ENCODE results near the gene RBBP6. TPM values are rescaled to one million over a fixed set of nuclear protein-coding genes. Genes with fewer than 3 reads are reported as not detected.
A peak's percentile ranks its signal among the peaks of the same experiment; 100 is the strongest.

RBBP6 gene
- total RNA-seq, 2 donors from 2014 or later, result 31.1 to 63.0 TPM

DNA sequence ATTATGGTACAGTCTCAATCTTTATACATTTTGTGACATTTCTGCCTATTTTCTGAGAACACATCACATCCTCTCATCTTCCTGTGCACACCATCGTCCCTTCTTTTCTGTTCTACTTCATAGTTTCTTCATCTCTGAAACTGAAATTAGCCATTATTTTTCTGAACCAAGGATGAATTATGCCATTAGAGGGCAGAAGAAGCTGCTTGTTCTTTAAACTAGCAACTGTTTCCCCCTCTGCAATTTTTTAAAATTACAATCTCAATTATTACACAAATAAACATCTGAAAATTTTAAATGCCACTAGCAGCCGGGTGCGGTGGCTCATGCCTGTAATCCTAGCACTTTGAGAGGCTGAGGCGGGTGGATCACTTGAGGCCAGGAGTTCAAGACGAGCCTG, 41.3 kb downstream of the RBBP6 start:
- intact Hi-C loops (cut with DNase I), result no loop called here
- Histone ChIP-seq H3K4me3 (no peak overlapping the region), H3K9me3 (no peaks in the 10 kb centered on the region), H3K4me1 (no peaks in the 10 kb centered on the region), H3K27ac (no peak overlapping the region), H3K36me3 (replicated peaks in 1 of 2; ENCODE audit: insufficient read depth in 1 of 2, low read depth in 2 of 2) (no peaks in the 10 kb centered on the region), H3K27me3 (no peaks in the 10 kb centered on the region)
- WGBS, 2 donors, result 61 to 63% methylated on average over 5 of the region's 5 CpGs
- no peak for ATAC-seq
- TF ChIP-seq POLR2A (IDR thresholded peaks at IDR 0.05), result no peak
- TF ChIP-seq, protein P1, sequence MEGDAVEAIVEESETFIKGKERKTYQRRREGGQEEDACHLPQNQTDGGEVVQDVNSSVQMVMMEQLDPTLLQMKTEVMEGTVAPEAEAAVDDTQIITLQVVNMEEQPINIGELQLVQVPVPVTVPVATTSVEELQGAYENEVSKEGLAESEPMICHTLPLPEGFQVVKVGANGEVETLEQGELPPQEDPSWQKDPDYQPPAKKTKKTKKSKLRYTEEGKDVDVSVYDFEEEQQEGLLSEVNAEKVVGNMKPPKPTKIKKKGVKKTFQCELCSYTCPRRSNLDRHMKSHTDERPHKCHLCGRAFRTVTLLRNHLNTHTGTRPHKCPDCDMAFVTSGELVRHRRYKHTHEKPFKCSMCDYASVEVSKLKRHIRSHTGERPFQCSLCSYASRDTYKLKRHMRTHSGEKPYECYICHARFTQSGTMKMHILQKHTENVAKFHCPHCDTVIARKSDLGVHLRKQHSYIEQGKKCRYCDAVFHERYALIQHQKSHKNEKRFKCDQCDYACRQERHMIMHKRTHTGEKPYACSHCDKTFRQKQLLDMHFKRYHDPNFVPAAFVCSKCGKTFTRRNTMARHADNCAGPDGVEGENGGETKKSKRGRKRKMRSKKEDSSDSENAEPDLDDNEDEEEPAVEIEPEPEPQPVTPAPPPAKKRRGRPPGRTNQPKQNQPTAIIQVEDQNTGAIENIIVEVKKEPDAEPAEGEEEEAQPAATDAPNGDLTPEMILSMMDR (IDR thresholded peaks at IDR 0.05), result peak in 4 of 7 experiments; percentile 18 to 33 (median 28)
- no peak for DNase-seq

DNA sequence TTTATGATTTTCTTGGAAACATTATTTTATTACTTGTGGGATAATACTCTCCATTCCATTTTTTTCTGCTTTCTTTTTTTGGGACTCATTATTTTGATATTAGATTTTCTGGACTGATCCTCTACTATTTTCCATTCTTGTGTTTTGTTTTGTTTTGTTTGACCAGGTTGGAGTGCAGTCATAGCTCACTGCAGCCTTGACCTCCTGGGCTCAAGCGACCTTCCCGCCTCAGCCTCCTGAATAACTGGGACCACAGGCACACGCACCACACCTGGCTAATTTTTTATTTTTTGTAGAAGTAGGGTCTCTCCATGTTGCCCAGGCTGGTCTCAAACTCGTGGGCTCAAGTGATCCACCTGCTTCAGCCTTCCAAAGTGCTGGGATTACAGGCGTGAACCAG, 44.1 kb downstream of the RBBP6 start:
- no peaks in the 10 kb centered on the region for H3K36me3 ChIP-seq (replicated peaks in 1 of 2; ENCODE audit: insufficient read depth in 1 of 2, low read depth in 2 of 2)
- WGBS, 2 donors, result 64 to 73% methylated on average over 5 of the region's 5 CpGs
- DNase-seq (no peak), ATAC-seq (no peak)
- TF ChIP-seq POLR2A (IDR thresholded peaks at IDR 0.05), result no peak
- TF ChIP-seq, protein P1 (IDR thresholded peaks at IDR 0.05), result no peak
- no peaks in the 10 kb centered on the region for H3K9me3 ChIP-seq
- H3K27me3 ChIP-seq, result no peaks in the 10 kb centered on the region
- no peaks in the 10 kb centered on the region for H3K4me1 ChIP-seq
- intact Hi-C loops (cut with DNase I), result no loop called here
- no peak overlapping the region for H3K4me3 ChIP-seq
- no peak overlapping the region for H3K27ac ChIP-seq

DNA sequence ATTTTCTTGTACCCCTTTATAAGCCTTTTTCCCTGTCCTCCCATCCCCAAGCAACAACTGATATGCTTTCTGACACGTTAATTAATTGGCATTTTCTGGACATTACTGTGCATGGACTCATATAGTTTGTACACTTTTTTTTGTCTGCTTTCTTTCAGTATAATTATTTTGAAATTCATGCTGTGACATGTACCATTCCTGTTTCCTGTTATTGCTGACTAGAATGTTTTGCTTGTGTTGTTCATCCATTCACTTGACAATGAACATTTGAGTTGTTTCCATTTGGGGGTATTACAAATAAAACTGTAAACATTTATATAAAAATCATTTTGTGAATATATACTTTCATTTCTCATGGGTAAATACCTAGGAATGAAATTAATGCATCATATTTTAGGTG, 50.6 kb downstream of the RBBP6 start:
- ATAC-seq, result no peak
- Histone ChIP-seq H3K9me3 (no peaks in the 10 kb centered on the region), H3K4me3 (no peak overlapping the region), H3K27me3 (no peaks in the 10 kb centered on the region), H3K4me1 (no peaks in the 10 kb centered on the region), H3K36me3 (replicated peaks in 1 of 2; ENCODE audit: insufficient read depth in 1 of 2, low read depth in 2 of 2) (no peaks in the 10 kb centered on the region), H3K27ac (no peak overlapping the region)
- DNase-seq, result no peak
- intact Hi-C loops (cut with DNase I), result no loop called here
- no peak for TF ChIP-seq POLR2A (IDR thresholded peaks at IDR 0.05)
- TF ChIP-seq, protein P1 (IDR thresholded peaks at IDR 0.05), result no peak
- 55 to 58% methylated on average over 1 of the region's 1 CpG for WGBS, 2 donors

DNA sequence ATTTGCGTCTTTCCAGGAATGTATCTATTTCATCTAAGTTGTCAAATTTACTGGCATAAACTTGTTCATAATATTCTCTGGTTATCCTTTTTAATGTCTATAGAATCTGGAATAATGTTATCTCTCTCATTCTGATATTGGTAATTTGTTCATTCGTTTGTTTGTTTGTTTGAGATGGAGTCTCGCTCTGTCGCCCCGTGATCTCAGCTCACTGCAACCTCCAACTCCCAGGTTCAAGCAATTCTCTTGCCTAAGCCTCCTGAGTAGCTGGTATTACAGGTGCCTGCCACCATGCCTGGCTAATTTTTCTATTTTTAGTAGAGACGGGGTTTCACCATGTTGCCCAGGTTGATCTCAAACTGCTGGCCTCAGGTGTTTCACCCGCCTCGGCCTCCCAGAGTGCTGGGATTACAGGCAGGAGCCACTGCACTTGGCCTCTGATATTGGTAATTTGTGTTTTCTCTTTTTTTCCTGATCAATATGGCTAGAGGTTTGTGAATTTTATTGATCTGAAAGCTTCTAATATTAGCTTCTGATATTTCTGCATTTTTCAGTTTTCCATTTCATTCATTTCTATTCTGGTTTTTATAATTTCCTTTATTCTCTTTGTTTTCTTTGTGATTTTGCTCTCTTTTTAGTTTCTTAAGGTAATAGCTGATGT, 59.5 kb downstream of the RBBP6 start:
- Histone ChIP-seq H3K36me3 (replicated peaks in 1 of 2; ENCODE audit: insufficient read depth in 1 of 2, low read depth in 2 of 2) (no peaks in the 10 kb centered on the region), H3K9me3 (no peaks in the 10 kb centered on the region), H3K27me3 (no peaks in the 10 kb centered on the region), H3K4me3 (no peak overlapping the region), H3K4me1 (no peaks in the 10 kb centered on the region), H3K27ac (no peak overlapping the region)
- DNase-seq, result no peak
- WGBS, 2 donors, result 90 to 92% methylated on average over 8 of the region's 8 CpGs
- TF ChIP-seq, protein P1 (IDR thresholded peaks at IDR 0.05), result no peak
- no peak for TF ChIP-seq POLR2A (IDR thresholded peaks at IDR 0.05)
- no peak for ATAC-seq
- intact Hi-C loops (cut with DNase I), result no loop called here

DNA sequence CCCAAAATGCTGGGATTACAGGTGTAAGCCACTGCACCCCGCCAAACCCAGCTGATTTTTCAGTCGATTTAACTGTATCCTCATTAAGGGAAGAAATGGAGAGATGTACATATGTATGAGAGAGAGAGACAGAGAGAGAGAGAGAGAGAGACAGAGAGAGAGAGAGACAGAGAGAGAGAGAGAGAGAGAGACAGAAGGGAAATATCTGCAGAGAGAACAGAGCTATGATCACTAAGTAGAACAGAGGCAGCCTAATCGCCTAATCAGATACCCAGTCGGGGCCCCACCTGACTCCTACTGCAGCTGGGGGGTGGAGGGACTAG, 70.0 kb downstream of the RBBP6 start:
- WGBS, 2 donors, result 34 to 57% methylated on average over 4 of the region's 4 CpGs
- no peaks in the 10 kb centered on the region for H3K9me3 ChIP-seq
- no peaks in the 10 kb centered on the region for H3K27me3 ChIP-seq
- H3K27ac ChIP-seq, result no peak overlapping the region
- no peak overlapping the region for H3K4me3 ChIP-seq
- DNase-seq (no peak), ATAC-seq (no peak)
- intact Hi-C loops (cut with DNase I), result no loop called here
- TF ChIP-seq, protein P1 (IDR thresholded peaks at IDR 0.05), result no peak
- no peak for TF ChIP-seq POLR2A (IDR thresholded peaks at IDR 0.05)
- H3K4me1 ChIP-seq, result peaks cover 15% of the 10 kb centered on the region
- no peaks in the 10 kb centered on the region for H3K36me3 ChIP-seq (replicated peaks in 1 of 2; ENCODE audit: insufficient read depth in 1 of 2, low read depth in 2 of 2)
